OCI-M1 (cell line): ENCODE data around the gene CCDC81.
"Not testable (repeated sequence)": the region's sequence is repeated elsewhere in the genome, so short reads cannot be mapped to it uniquely, and the experiment has no call there.

Experiments
- DNase-seq: peaks from one replicate; lab custom pipeline; 2025; lab: John Stamatoyannopoulos, UW

The CCDC81 gene

GRCh38 chr11:86388198-86388597, 13.5 kb downstream of the CCDC81 start:
- no peak for DNase-seq

- no peak for DNase-seq
Observed at GRCh38 chr11:86390487-86390886, 15.8 kb downstream of the CCDC81 start.

- peak; percentile 64 for DNase-seq
Observed at GRCh38 chr11:86395061-86395551, 20.4 kb downstream of the CCDC81 start.

- DNase-seq, result no peak
Observed at GRCh38 chr11:86396396-86396795, 21.7 kb downstream of the CCDC81 start.

GRCh38 chr11:86397351-86397750, 22.7 kb downstream of the CCDC81 start:
- DNase-seq, result no peak

- DNase-seq, result no peak
Observed at GRCh38 chr11:86398106-86398505, 23.4 kb downstream of the CCDC81 start.

GRCh38 chr11:86403458-86403857, 28.8 kb downstream of the CCDC81 start:
- no peak for DNase-seq

- peak; percentile 49 for DNase-seq
Observed at GRCh38 chr11:86408845-86409244, 34.2 kb downstream of the CCDC81 start.

GRCh38 chr11:86414032-86414431, 39.3 kb downstream of the CCDC81 start:
- DNase-seq, result no peak

GRCh38 chr11:86415026-86415425, 40.3 kb downstream of the CCDC81 start:
- DNase-seq, result no peak

GRCh38 chr11:86416494-86416893, 41.8 kb downstream of the CCDC81 start:
- peak; percentile 97 for DNase-seq

- DNase-seq, result not testable (repeated sequence)
Observed at GRCh38 chr11:86416951-86417350, 42.3 kb downstream of the CCDC81 start.

GRCh38 chr11:86418106-86418505, 43.4 kb downstream of the CCDC81 start:
- DNase-seq, result no peak

- DNase-seq, result no peak
Observed at GRCh38 chr11:86418513-86418912, 43.8 kb downstream of the CCDC81 start.

- peak; percentile 90 for DNase-seq
Observed at GRCh38 chr11:86418917-86419316, 44.2 kb downstream of the CCDC81 start.

GRCh38 chr11:86421946-86422345, 47.3 kb downstream of the CCDC81 start:
- no peak for DNase-seq

- DNase-seq, result no peak
Observed at GRCh38 chr11:86422371-86422770, 47.7 kb downstream of the CCDC81 start.

- peak; percentile 56 for DNase-seq
Observed at GRCh38 chr11:86423488-86423887, 48.8 kb downstream of the CCDC81 start.

GRCh38 chr11:86427441-86427840, 52.8 kb downstream of the CCDC81 start:
- no peak for DNase-seq

GRCh38 chr11:86431258-86431657, 56.6 kb downstream of the CCDC81 start:
- DNase-seq, result no peak

GRCh38 chr11:86433361-86434095, 58.8 kb downstream of the CCDC81 start:
- not testable (repeated sequence) for DNase-seq

GRCh38 chr11:86435711-86436110, 61.0 kb downstream of the CCDC81 start:
- DNase-seq, result no peak

- peak; percentile 96 for DNase-seq
Observed at GRCh38 chr11:86438685-86439084, 64.0 kb downstream of the CCDC81 start.

GRCh38 chr11:86440305-86440716, 65.6 kb downstream of the CCDC81 start:
- no peak for DNase-seq
